ENCODE measurements around the gene CHID1.
A peak's percentile ranks its signal among the peaks of the same experiment; 100 is the strongest.

The CHID1 gene

DNA sequence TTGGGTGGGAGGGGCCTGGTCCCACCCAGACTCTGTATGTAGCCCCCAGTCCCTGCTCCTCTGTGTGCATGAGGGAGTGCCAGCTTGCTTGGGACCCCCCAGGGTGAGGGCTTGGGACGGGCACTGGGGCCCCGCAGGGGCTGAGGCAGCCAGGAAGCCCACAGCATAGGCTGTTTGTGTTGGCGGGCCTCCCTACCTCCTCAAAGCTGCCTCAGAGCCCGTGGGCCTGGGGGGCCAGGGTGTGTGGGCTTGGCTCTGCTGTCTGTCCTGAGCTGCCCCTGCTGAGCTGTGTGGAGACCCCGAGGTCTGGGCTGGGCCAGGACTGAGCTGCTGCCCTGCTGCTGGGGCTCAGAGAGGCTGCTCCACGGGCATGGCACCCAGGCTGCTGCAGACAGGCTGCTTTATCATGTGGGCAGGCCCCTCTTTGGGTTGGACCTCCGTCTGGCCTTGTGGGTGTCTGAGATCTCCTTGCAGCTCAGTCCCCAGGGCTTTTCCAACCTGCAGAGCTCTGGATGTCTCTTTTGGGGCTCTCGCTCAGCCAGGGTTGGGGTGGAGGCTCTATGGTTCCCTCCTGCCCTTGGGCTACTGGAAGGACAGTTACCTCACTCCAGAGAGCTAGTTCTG lies 64.6 kb downstream of the CHID1 start:
- DNase-seq = no peak

DNA sequence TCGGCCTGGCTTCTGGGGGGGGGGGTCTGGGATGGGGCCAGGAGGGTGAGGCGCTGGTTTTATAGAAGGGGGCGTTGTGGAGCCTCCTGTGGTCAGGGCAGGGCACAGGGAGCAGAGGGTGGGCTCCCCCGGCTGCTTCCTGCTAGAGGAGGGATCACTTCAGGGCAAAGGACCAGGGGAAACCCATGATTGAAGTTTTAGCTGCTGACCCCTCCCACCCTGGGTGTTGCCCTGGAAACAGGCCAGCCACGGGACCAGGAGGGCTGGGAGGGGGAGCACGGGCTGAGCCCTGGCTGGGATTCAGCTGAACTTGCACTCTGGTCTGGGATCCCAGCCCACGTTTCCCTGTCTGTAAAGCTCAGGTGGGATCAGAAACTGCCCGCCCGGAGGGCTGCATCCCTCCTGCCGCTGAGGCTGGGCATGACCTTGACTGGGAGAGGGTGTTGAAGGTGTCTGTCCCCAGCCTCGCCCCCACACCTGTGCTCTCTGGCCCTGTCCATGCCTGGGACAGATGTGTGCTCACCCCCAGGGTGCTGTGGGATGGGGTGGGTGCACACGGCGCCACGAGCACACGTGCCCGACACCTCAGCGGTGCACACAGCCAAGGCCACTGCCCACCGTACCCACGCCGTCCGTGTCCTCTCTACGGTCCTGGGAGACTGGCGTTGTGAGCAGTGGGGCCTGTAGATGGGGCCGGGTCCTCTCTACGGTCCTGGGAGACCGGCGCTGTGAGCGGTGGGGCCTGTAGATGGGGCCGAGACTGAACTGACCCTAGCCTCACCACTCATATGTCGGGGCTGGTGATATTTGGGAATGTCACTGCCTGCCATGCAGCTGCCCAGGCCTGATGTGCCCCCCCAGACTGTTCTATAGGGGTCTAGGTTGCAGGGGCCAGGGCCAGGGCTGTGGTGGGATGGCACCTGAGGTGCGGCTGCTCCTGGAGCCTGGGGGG lies 65.6 kb downstream of the CHID1 start:
- no peak for DNase-seq

DNA sequence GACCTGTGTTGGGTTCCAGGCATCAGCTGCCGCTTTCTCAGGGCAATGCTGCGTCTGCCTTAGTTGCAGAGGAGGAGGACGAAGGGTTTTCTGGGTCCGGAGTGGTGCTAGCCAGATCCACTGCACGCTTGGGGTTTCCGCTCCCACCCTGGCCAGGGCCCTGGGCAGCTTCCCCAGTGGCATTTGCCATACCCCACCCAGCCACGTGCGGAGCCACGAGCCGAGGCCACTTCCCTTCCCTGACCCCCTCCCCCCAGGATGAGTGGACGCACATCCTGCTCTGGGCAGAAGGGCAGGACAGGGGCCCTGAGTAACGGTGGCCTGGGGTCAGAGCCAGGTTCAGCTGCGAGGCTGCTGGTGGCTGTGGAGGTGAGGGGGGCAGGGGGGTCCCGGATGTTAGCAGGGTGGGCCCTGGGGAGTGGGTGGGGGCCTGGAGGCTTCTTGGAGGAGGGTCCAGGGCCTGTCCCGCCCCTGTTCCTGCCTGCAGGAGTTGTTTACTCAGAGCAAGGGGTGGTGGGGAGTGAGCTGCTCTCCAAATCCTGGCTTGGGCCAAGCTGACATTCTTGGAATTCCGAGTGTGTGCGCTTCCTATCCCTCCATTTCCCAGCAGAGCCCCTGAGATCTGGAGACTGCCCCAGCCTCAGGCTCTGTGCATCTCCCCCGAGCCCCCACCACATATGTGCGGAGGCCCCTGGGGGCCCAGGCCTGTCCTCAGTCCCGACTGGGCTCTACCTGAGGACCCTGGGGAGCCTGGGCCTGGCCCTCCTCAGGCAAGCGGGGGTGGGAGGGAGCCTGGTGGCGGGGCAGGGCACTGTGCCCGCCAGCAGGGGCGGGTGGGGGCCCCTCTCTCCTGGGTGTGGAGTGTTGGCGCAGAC lies 66.6 kb downstream of the CHID1 start:
- no peak for DNase-seq

DNA sequence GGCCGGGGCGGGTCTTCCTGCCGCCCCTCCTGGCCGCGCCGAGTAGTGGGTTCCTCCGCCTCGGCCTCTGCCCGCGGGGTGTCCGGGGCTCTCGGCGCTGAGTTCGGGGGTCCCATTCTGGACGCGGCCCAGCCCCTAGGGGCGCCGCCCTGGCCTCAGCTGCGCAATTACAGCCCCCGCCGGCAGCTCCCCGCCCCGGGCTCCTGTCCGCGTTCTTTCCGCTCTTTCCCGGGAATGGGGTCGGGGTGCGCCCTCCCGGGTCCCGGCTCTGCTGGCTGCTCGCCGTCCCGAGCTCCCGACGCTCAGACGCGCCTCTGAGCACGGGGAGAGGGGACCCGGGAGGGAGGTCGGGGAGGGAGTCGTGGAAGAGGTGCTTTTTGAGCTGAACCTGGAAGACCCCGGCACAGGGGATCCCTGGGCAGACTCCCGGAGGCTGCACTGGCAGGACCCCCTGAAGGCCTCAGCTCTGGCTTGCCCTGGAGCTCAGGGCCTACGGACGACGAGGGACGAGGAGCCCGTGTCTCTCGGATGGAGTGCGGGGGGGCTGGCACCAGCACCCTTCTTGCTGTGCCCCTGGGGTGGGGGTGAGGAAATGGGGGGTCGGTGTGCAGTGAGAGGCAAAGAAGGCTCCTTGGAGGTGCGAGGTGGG lies 67.4 kb downstream of the CHID1 start:
- no peak for DNase-seq

DNA sequence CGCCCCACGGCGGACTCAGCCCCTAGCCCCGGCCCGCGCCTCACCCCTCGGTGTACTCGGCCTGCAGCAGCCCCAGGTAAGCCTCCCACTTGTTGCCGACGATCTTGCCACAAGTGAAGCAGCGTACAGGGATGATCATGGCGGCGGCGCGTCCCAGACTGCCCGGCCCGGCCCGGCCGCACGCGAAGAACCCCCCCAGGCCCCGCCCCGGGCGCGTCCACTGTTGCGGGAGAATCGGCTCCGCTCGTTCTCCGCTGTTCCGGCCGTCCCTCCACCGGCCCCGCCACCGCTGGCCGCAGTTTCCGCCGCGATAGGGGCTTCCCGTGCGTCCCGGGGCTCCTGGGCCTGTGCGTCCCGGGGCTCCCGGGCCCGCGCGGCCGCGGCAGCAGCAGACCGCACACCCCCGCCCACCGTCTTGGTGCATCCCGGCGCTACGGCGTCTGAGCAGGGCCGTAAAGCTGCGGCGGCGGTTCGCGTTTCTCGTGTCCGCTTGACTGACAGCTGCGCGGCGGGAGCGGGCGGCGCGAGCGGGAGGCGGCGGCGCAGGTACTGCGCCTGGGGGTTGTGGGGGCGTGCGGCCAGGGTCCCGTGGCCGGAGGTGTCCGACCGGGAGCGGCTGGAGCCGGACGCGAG lies 68.1 kb downstream of the CHID1 start, which contains the start of the genes POLR2L and TSPAN4:
Gene POLR2L, minus strand, starts transcription at position 160 of the 633 bp plus-strand sequence. Its CDS starts 21 bp downstream, at position 139.
Gene TSPAN4, plus strand, starts transcription at position 483 of the 633 bp plus-strand sequence. CDS start 7,453 bp downstream, outside the sequence.
- DNase-seq = peak; percentile 56

DNA sequence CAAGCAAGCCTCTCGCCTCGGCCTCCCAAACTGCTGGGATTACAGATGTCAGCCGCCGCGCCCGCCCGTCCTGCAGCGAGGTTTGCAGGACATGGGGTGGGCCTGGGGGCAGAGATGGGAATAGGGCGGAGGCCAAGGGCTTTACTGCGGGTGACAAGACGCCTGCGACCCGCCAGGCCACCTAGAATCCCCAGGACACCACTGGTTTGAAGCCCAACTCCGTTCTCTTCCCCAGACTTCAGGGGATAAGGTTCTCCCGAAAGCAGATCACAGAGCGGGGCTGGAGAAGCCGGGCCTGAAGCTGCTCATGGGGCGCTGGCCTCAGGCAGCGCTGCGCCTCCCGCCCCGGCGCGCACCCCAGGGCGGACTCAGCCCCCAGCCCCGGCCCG lies 68.6 kb downstream of the CHID1 start:
- DNase-seq = no peak

- DNase-seq = no peak
These were observed 70.6 kb downstream of the CHID1 start for GRCh38 chr11:839875-840617.

DNA sequence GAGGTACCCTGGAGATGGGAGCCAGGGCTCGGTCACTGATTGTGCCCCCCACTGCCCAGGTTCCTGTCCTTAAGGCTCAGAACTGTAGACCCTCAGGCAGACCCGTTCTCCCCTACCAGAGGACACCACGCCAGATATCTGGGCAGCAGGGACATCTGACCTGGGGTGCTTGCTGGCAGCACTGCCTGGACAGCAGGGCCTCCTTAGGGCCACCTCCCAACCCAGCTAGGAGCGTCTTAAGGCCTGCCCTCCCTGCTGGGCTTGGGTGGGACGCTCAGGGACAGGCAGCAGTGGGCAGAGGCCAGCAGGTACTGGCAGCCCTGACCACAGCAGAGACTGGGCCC lies 71.4 kb downstream of the CHID1 start:
- no peak for DNase-seq

GRCh38 chr11:838441-839279 lies 72.0 kb downstream of the CHID1 start:
- DNase-seq = no peak

- DNase-seq = no peak
These were observed 72.7 kb downstream of the CHID1 start for GRCh38 chr11:837990-838307.

DNA sequence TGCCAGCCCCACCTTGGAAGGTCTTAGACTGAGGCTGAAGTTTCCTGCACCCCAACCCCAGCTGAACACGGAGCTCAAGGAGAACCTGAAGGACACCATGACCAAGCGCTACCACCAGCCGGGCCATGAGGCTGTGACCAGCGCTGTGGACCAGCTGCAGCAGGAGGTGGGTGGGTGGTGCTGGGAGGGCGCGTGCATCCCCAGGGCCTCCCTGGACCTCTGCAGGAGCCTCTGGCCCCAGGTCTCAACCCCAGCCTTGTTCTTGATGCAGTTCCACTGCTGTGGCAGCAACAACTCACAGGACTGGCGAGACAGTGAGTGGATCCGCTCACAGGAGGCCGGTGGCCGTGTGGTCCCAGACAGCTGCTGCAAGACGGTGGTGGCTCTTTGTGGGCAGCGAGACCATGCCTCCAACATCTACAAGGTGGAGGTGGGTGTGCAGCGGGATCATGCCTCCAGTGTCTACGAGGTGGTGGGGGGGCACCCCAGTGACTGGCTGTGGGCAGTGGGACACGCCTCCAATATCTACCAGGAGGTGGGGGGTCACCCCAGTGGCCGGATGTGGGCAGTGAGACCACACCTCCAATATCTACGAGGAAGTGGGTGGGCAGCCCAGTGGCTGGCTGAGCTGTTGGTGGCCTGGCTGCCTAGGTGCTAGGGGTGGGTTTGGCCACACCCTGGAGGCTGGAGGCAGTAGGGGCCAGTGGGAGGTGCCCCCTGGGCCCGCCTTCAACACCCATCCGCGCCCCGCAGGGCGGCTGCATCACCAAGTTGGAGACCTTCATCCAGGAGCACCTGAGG lies 73.2 kb downstream of the CHID1 start:
- DNase-seq = no peak

DNA sequence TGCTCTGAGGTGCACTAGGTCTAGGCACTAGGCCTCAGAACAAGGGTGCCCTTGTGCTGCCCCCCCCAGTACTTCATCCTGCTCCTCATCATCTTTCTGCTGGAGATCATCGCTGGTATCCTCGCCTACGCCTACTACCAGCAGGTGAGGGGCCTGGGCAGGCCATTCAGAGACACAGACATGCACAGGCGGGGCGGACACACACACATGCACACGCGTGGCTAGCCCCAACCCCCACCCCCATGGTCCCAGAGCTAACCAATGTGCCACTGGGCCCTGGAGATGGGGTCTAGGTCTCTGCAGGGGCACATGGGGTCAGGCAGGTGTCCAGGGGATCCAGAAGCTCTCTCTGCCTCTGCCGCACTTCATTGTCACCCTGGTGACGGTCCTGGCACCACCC lies 73.9 kb downstream of the CHID1 start:
- no peak for DNase-seq

- no peak for DNase-seq
These were observed 74.3 kb downstream of the CHID1 start for GRCh38 chr11:836274-836673.

GRCh38 chr11:834371-835316 lies 76.0 kb downstream of the CHID1 start:
- no peak for DNase-seq

GRCh38 chr11:833849-834311 lies 76.7 kb downstream of the CHID1 start:
- DNase-seq = no peak

DNA sequence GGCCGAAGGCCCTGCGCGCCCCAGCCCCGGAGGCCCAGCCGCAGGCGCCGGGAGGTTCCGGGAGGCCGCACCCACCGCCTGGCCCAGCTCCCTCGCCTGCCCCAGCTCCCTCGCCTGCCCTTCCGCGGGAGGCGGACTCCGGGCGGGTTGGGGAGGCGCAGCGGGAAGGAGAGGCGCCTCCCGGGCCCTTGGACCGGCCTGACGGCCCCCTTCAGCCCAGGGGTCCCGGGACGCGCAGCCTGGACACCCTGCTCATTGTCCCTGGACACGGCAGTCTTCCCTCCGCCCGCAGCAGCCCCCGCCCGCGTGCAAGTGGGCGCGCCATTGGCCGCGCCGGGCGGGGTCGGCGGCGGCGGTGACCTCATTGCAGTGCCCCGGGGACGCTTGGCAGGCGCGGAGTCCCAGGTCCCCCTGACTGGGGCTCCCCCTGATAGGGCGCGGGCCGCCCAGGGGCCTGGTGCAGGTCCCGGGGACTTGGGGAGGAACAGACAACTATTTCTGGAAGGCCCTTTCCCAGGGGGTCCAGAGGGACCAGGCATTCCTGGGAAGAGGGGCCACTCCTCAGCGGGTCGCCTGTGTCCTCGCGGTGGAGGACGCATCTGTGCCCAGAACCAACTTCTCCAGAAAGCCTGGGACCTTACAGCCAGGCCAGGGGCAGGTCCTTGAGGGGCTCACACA lies 77.4 kb downstream of the CHID1 start:
- no peak for DNase-seq

DNA sequence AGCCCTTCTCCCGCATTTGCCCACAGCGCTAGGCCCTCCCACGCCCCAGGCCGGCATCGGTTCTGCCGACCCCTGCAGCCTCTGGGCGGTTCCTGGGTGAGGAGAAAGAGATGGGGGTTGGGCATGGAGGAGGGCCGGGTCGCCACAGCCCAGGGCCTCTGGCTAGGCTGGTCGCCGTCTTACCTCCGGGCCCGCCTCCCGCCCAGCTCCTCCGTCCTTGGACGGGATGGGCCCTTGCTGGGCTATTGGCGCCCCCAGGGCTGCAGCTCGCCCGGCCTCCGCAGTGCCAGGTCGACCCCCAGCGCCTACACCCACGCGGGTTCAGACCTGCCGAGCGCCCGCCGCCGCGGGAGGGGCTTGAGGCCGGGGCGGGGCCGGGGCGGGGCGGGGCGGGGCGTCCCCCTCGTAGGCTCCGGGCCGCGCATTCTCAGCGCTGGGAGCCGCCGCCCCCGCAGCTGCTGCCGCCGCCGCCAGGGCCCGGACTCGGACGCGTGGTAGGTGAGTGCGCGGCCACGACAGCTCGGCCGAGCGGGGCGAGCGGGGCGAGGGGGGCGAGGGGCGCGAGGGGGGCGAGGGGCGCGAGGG lies 78.0 kb downstream of the CHID1 start, which contains the start of gene CD151:
Gene CD151, plus strand, starts transcription at position 424 of the 585 bp plus-strand sequence. CDS start 3,118 bp downstream, outside the sequence.
- no peak for DNase-seq
